HG03558 (cell line): ENCODE data around the gene MANBA.

Experiments
- ATAC-seq: cut with Tn5 transposase; IDR thresholded peaks from one replicate; pipeline ENCODE4 v1.9.1; 2021; ENCODE audit warnings: moderate number of reproducible peaks; ENCODE audit not compliant: unreplicated experiment; ENCODE audit errors: extremely low read depth

MANBA gene

GRCh38 chr4:102760645-102761295 lies at the start of gene MANBA:
Gene MANBA, minus strand, starts transcription at chr4:102760968. Its CDS starts 74 bp downstream, at chr4:102760894.
- ATAC-seq: peak; percentile 71

GRCh38 chr4:102809691-102810090 lies 48.9 kb upstream of the MANBA start:
- no peak for ATAC-seq

GRCh38 chr4:102809190-102809589 lies 48.4 kb upstream of the MANBA start:
- ATAC-seq: no peak

DNA sequence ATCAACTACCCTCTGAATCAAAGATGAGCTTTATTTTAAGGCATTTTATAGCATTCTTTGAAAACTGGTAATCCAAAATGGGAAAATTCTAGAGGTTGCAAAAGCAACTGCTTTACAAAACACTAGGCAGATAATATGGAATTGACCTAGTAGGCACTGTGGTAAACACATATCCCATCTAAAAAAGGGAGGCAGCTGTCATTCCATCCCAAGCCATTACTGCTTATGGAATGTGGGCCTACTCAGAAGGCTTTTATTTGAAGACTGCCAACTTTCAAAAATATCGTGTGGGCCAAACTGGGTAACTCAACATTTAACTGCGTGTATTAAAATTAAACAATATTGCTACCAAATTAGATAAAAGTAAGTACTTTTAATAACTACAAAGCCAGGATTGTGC lies 47.2 kb upstream of the MANBA start:
- ATAC-seq: no peak

- no peak for ATAC-seq
These were observed 46.6 kb upstream of the MANBA start for GRCh38 chr4:102807345-102807744.

- no peak for ATAC-seq
These were observed 39.0 kb upstream of the MANBA start for GRCh38 chr4:102799816-102800215.

- no peak for ATAC-seq
These were observed 34.2 kb upstream of the MANBA start for GRCh38 chr4:102794999-102795398.

DNA sequence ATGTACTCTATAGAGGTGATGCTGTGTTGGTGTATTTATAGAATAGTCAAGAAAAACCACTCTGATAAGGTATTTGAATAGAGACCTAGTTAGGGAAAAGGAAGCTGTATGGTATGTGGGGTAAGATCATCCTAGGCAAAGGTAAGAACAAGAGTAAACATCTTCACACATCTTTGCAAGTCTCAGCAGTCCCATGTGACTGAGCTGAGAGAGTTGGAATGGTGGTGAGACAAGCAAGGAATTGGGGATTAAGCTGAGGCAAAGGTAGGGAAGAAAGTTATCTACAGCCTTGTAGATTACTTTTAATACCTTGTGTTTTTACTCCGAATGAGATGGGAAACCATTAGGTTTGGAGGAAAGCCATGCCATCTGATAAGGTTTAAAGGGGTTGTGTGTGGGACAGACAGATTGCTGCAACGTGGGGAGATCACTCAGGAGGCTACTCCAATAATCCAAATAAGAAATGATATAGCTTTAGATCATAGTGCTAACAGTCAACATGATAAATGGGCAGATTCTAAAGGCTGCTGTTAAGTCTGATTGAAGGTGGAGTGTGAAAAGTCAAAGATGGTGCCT lies 31.7 kb upstream of the MANBA start:
- ATAC-seq: no peak

GRCh38 chr4:102791318-102791835 lies 30.6 kb upstream of the MANBA start:
- ATAC-seq: no peak

- no peak for ATAC-seq
These were observed 28.5 kb upstream of the MANBA start for GRCh38 chr4:102789317-102789717.

DNA sequence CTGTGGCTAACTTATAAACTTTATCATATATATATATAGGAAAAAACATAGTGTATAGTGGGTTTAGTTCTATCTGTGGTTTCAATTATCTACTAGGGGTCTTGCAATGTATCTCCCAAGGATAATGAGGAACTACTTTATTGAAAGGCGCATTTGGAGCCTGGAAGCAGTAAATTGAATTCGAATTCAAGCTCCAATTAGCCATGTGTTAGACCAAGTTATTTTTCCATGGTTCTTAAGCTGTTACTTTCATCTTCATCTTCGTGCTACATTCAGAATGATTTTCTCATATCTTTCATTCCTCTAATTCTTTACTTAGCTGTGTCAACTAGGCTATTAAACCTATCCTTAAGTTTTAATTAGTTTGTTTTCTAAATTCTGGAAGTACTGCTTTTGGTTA lies 27.2 kb upstream of the MANBA start:
- ATAC-seq: no peak

DNA sequence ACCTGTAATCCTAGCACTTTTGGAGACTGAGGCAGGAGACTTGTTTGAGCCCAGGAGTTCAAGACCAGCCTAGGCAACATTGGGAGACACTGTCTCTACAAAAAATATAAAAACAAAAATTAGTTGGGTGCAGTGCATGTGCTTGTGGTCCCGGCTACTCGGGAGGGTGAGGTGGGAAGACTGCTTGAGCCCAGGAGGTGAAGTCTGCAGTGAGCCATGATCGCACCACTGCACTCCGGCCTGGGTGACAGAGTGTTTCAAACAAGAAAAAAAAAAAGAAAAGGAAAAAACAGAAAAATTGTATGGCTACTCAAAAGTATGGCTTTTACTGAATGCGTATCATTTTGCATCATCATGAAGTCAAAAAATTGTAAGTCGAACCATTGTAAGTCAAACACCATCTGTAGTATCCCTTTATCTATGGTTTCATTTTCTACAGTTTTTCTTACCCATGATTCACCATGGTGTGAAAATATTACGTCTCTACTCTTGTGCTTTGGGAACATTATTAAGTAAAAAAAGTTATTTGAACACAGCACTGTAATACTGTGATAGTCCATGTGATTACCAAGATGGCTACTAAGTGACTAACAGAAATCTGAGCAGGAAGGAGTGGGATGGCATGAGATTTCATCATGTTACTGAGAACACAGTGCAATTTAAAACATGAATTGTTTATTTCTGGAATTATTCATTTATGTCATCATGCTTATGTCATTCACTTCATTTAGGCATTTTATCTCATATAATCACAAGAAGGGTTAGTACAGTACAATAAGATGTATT lies 26.5 kb upstream of the MANBA start:
- ATAC-seq: no peak

GRCh38 chr4:102786279-102786678 lies 25.5 kb upstream of the MANBA start:
- ATAC-seq: no peak

GRCh38 chr4:102783006-102783405 lies 22.2 kb upstream of the MANBA start:
- no peak for ATAC-seq

GRCh38 chr4:102781570-102781969 lies 20.8 kb upstream of the MANBA start:
- ATAC-seq: no peak

DNA sequence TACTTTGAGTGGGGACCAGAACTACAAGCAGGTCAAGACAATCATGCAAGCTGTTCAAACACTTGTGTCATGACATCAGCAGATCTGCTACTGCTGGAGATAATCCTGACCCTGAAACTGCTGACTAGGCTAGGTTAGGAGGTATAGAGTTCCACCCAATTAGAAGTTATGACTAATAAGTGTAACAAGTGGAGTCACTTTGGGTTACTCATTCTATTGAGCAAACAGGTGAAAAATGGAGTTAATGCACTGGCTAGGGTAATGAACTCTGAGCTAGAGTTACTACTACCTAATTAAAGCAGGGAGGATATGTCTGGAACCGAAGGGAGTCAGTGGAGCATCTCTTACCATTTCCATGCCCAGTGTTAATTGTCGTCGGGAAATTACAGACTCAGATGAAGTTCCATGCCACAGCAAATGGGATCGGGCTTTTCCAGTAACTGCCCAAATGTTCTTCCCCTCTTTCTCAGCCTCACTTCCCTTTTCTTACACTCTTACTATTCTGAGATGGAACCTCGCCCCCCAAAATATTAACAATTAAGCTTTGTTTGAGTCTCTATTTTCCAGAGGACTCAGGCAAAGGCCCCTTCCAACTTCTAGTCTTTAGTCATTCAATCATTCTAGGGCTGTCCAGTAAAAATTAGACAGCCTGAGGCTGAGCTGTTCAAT lies 19.8 kb upstream of the MANBA start:
- ATAC-seq: no peak

DNA sequence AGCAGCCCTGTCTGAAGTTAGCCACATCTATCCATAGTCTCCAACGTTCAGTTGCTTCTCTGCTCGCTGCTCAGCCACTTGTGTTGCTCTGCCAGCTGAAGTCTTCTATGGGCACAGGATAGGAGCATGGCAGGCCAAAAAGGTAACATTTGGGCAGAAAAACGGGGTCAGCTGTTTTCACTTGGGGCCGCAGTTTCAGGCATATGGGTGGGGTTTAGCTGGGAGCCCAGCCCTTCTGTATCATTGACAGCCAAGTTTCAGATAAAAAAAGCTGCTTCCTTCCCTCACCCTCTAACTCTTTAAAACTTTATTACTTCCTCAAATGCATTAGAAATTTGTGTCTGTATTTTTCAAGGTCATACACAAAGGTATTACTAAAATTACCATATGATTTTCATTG lies 18.4 kb upstream of the MANBA start:
- no peak for ATAC-seq

DNA sequence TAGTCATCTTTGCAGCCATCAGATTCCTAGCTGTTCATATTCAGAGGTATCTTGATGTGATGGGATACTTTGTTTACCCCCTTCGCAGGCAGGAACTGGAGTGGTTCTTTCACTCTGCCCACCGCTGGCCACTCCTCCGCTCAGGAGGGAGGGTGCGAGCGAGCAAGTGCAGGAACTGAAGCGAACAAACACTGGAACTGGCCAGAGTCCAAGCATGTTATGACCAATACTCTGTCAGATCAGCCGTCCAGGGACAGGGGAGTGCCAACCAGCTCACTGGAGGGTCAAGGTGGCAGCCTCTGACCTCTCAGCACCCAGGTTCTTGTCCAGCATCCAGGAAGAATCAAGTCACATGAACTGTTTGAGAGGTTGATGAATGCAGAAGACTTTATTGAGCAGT lies 18.0 kb upstream of the MANBA start:
- no peak for ATAC-seq

- no peak for ATAC-seq
These were observed 15.0 kb upstream of the MANBA start for GRCh38 chr4:102775805-102776204.

DNA sequence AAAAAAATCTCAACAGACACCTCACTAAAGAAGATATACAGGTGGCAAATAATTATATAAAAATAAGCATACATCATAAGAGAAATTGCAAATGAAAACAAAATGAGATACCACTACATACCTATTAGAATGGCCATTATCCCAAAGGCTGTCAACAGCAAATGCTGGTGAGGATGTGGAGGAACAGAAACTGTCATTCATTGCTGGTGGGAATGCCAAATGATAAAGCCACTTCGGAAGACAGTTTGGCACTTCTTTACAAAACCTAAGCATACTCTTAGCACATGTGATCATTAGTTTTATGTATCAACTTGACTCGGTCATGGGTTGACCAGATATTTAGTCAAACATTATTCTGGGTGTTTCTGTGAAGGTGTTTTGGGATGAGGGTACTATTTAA lies 13.5 kb upstream of the MANBA start:
- no peak for ATAC-seq
